ENCODE measurements around the gene FAR2. TPM values are rescaled to one million over a fixed set of nuclear protein-coding genes. Genes with fewer than 3 reads are reported as not detected.

The FAR2 gene
- total and polyA plus RNA-seq, 12 donors: 1.4 to 6.7 (median 2.6) TPM

GRCh38 chr12:29149691-29150281 is 708 bp downstream of the FAR2 start:
- TF ChIP-seq, protein P1, sequence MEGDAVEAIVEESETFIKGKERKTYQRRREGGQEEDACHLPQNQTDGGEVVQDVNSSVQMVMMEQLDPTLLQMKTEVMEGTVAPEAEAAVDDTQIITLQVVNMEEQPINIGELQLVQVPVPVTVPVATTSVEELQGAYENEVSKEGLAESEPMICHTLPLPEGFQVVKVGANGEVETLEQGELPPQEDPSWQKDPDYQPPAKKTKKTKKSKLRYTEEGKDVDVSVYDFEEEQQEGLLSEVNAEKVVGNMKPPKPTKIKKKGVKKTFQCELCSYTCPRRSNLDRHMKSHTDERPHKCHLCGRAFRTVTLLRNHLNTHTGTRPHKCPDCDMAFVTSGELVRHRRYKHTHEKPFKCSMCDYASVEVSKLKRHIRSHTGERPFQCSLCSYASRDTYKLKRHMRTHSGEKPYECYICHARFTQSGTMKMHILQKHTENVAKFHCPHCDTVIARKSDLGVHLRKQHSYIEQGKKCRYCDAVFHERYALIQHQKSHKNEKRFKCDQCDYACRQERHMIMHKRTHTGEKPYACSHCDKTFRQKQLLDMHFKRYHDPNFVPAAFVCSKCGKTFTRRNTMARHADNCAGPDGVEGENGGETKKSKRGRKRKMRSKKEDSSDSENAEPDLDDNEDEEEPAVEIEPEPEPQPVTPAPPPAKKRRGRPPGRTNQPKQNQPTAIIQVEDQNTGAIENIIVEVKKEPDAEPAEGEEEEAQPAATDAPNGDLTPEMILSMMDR (IDR thresholded peaks at IDR 0.05): no peak
- intact Hi-C loops (cut with DNase I): loop anchor here in 1 of 10 donors (5.0 kb wide), 1 partner anchor 163 kb away; no protein-coding TSS in a partner anchor
- peaks cover 0 to 56% (median 32%) of the 10 kb centered on the region in 9 donors for H3K4me1 ChIP-seq
- WGBS, 2 donors: 15% methylated on average over 30 to 34 of the region's 34 CpGs
- H3K36me3 ChIP-seq: no peaks in the 10 kb centered on the region
- ATAC-seq (peak; percentile 7 to 31 (median 22)), DNase-seq (peak in 1 of 2 donors; percentile 21)
- H3K27ac ChIP-seq: peak overlapping the region; percentile 39 to 92 (median 80)
- peak overlapping the region; percentile 42 to 86 (median 72) for H3K4me3 ChIP-seq
- peaks cover 0 to 19% (median 0%) of the 10 kb centered on the region in 7 donors for H3K27me3 ChIP-seq
- no peaks in the 10 kb centered on the region for H3K9me3 ChIP-seq

DNA sequence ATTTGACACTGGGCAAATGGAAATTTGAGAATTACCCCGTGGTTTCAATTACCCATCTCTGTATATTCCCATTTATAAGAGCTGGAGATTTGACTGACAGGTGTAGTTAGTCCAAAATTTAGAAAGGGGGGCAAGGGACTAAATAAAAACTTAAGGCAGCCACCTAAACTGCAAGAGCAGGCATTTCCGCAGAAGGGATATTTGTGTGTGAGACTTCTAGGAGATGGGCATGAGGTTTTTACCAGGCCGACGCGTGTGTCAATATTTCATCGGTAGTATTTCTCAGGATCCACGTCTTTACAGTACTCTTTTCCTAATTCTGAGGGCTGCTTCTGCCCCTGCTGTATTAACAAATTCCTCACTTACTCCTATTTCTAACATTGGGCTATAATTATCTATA is 1.4 kb downstream of the FAR2 start:
- WGBS, 2 donors: 91 to 94% methylated on average over 7 of the region's 7 CpGs
- Histone ChIP-seq H3K36me3 (no peaks in the 10 kb centered on the region), H3K27me3 (peaks cover 0 to 19% (median 0%) of the 10 kb centered on the region in 7 donors), H3K9me3 (no peaks in the 10 kb centered on the region), H3K4me3 (peak overlapping the region in 2 of 10 donors; percentile 75 to 86), H3K4me1 (peaks cover 0 to 59% (median 32%) of the 10 kb centered on the region in 9 donors), H3K27ac (no peak overlapping the region)
- TF ChIP-seq, protein P1 (IDR thresholded peaks at IDR 0.05): no peak
- DNase-seq (no peak), ATAC-seq (no peak)
- intact Hi-C loops (cut with DNase I): no loop called here

DNA sequence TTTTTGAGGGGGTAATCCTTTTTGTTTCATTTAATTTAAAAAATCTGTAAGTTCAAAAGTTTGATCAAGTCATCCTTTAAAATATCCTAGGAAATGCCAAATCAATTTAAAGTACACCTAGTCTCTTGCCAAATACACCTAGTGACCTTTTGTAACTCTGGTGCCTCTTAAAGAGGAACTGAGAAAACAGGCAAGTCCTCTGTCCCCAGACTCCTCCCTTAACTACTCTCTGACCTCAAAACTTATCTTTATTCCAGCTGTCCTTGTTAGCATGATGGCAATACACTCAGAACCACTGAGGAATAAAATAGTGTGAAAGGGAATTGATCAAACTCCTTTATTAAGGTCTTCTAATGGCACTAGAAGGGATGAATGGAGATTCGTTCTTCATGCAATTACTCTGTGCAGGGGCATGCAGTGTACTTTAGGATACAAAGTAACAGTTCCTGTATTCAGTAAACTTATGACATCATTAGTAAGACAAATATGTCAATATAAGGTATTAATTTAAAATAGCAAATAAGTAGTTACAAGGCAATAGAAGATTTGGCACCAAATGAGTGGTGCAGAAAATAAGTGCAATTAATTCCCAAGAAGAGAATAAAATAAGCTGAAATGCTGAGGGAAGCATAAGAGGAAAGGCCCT is 3.3 kb downstream of the FAR2 start:
- TF ChIP-seq, protein P1 (IDR thresholded peaks at IDR 0.05): no peak
- Histone ChIP-seq H3K9me3 (no peaks in the 10 kb centered on the region), H3K4me3 (no peak overlapping the region), H3K27me3 (peaks cover 0 to 14% (median 0%) of the 10 kb centered on the region in 7 donors), H3K27ac (peak overlapping the region in 2 of 10 donors; percentile 32), H3K36me3 (no peaks in the 10 kb centered on the region), H3K4me1 (peaks cover 0 to 67% (median 32%) of the 10 kb centered on the region in 9 donors)
- no peak for ATAC-seq
- DNase-seq: no peak
- intact Hi-C loops (cut with DNase I): no loop called here
- 65 to 75% methylated on average over 1 of the region's 1 CpG for WGBS, 2 donors

DNA sequence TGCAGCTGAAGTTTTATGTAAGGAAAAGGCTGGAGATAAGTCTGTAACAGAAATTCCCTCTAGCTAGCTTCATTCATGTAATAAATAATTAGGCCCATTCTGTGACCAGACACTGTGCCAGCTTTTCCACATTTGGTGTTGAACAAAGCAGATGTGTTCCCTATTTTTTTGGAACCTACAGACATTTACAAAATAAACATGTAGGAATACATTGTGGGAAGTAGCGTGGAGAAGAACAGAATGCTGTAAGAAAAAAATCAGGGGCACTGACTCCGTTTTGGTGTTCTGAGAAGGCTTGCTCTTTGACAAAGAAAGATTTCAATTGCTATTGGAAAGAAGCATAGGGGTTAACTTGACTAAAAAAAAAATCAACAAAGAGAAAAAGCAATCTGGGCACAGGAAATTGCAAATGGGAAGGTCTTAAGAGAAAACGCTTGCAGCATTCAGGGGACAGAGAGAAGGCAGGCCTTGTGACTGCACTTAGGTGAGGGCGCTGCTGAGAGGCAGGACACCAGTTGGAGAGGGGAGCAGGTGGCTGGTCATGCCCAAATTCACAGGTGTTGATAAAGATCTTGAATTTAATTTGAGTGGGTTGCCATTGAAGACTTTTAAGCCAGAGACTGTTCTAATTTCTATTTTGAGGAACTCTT is 4.0 kb downstream of the FAR2 start:
- Histone ChIP-seq H3K4me3 (no peak overlapping the region), H3K27ac (peak overlapping the region in 1 of 10 donors; percentile 32), H3K9me3 (no peaks in the 10 kb centered on the region), H3K4me1 (peaks cover 0 to 68% (median 26%) of the 10 kb centered on the region in 9 donors), H3K27me3 (peaks cover 0 to 13% (median 0%) of the 10 kb centered on the region in 7 donors), H3K36me3 (no peaks in the 10 kb centered on the region)
- DNase-seq (no peak), ATAC-seq (no peak)
- intact Hi-C loops (cut with DNase I): no loop called here
- WGBS, 2 donors: 61 to 62% methylated on average over 4 of the region's 4 CpGs
- TF ChIP-seq, protein P1 (IDR thresholded peaks at IDR 0.05): no peak
